ENCODE measurements around the gene GHRL.
A peak's percentile ranks its signal among the peaks of the same experiment; 100 is the strongest.

The GHRL gene

GRCh38 chr3:10260211-10260701, 32.5 kb downstream of the GHRL start:
- H3K27ac ChIP-seq: no peak overlapping the region
- no peak for TF ChIP-seq CTCF (IDR thresholded peaks at IDR 0.05)
- DNase-seq (ENCODE audit: low spot score): no peak
- H3K4me3 ChIP-seq: no peak overlapping the region

GRCh38 chr3:10259798-10260197, 32.9 kb downstream of the GHRL start:
- no peak for DNase-seq (ENCODE audit: low spot score)
- Histone ChIP-seq H3K27ac (no peak overlapping the region), H3K4me3 (no peak overlapping the region)
- TF ChIP-seq CTCF (IDR thresholded peaks at IDR 0.05): no peak

- Histone ChIP-seq H3K4me3 (no peak overlapping the region), H3K27ac (no peak overlapping the region)
- no peak for TF ChIP-seq CTCF (IDR thresholded peaks at IDR 0.05)
- no peak for DNase-seq (ENCODE audit: low spot score)
These were observed 33.7 kb downstream of the GHRL start for GRCh38 chr3:10259036-10259435.

DNA sequence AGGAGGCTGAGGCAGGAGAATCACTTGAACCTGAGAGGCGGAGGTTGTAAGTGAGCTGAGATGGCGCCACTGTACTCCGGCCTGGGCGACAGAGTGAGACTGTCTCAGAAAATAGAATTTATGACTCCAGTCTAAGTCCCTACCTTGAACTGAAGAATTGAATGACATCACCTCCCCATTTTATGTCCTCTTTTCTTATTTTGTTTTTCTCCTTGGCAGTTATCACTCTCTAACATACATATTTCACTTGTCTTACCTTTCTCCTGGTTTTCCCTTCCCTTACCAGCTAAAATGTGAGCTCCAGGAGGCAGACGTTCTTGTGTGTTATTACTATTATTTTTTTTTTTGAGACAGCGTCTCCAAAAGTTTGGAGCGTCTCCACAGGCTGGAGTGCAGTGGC, 36.9 kb downstream of the GHRL start:
- Histone ChIP-seq H3K4me3 (no peak overlapping the region), H3K27ac (no peak overlapping the region)
- DNase-seq (ENCODE audit: low spot score): no peak
- no peak for TF ChIP-seq CTCF (IDR thresholded peaks at IDR 0.05)

- no peak for DNase-seq (ENCODE audit: low spot score)
- TF ChIP-seq CTCF (IDR thresholded peaks at IDR 0.05): no peak
- Histone ChIP-seq H3K27ac (no peak overlapping the region), H3K4me3 (no peak overlapping the region)
These were observed 39.0 kb downstream of the GHRL start for GRCh38 chr3:10253731-10254130.

DNA sequence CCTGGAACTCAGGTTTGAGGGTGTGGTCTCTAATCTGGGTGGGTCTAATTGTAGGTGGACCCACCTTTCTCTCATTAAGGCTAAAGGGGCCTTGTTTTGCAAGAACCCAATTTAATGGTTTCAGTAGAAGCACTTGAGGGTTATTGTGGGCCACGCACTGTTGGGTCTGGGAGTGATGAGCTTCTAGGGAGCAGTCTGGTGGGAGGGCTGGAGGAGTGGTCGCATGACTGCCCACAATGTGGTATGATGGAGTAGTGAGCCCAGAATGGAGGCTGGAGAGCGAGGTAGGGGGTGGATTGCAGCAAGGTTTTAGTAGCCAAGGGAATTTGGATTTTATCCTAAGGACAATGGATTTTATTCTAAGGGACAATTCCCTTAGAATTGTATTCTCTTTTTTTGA, 41.7 kb downstream of the GHRL start:
- Histone ChIP-seq H3K4me3 (peak overlapping the region; percentile 89), H3K27ac (no peak overlapping the region)
- no peak for DNase-seq (ENCODE audit: low spot score)
- TF ChIP-seq CTCF (IDR thresholded peaks at IDR 0.05): no peak

DNA sequence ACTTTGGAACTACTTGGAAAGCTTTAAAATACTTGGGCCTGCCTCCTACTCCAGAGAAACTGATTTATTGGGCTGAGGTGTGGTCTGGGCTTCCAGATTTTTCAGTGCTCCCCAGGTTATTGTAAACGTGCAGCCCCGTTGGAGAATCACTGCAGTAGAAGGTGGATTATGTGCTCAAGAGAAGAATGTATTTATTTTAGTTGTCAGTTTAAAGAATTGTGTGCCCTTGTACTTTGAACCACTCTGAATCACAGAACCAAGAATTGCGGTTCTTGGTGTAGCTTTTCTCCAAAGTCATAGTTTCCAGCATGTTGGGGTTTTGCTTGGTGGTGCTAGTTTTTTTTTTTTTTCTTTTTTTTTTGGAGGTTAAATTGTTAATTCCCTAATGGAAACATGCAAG, 42.9 kb downstream of the GHRL start:
- Histone ChIP-seq H3K27ac (peak overlapping the region; percentile 83 to 93), H3K4me3 (peak overlapping the region; percentile 89)
- no peak for DNase-seq (ENCODE audit: low spot score)
- TF ChIP-seq CTCF (IDR thresholded peaks at IDR 0.05): no peak

Data from coronary artery (tissue), 2 donors.